Measurements from ENCODE around the gene ATAD2B.
"Not testable (repeated sequence)": the region's sequence is repeated elsewhere in the genome, so short reads cannot be mapped to it uniquely, and the experiment has no call there.

Gene ATAD2B

DNA sequence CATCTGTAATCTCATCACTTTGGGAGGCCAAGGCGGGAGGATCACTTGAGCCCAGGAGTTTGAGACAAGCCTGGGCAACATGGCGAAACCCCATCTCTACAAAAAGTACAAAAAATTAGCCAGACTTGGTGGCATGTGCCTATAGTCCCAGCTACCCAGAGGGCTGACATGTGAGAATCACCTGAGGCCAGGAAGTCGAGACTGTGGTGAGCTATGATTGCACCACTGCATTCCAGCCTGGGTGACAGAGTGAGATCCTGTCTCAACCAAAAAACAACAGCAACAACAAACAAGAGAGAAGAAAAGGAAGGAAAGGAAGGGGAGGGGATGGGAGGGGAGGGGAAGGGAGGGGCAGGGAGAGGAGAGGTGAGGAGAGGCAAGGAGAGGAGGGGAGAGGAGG lies 203.9 kb downstream of the ATAD2B start:
- DNase-seq = not testable (repeated sequence)

GRCh38 chr2:23722255-23722654 lies 204.7 kb downstream of the ATAD2B start:
- DNase-seq = no peak

DNA sequence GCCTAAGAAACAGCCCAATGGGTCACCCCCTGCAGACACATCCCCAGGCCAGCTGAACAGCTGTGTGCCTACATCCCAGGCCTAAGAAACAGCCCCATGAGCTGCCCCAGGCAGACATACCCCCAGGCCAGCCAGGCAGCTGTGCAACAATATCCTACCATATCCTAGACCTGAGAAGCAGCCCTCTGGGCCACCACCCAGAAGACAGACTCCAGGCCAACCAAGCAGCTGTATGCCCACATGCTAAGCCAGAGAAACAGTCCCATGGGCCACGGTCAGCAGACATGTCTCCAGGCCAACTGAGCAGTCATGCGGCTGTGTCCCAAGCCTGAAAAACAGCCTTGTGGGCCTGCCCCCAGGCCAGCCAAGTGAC lies 205.5 kb downstream of the ATAD2B start:
- no peak for DNase-seq

DNA sequence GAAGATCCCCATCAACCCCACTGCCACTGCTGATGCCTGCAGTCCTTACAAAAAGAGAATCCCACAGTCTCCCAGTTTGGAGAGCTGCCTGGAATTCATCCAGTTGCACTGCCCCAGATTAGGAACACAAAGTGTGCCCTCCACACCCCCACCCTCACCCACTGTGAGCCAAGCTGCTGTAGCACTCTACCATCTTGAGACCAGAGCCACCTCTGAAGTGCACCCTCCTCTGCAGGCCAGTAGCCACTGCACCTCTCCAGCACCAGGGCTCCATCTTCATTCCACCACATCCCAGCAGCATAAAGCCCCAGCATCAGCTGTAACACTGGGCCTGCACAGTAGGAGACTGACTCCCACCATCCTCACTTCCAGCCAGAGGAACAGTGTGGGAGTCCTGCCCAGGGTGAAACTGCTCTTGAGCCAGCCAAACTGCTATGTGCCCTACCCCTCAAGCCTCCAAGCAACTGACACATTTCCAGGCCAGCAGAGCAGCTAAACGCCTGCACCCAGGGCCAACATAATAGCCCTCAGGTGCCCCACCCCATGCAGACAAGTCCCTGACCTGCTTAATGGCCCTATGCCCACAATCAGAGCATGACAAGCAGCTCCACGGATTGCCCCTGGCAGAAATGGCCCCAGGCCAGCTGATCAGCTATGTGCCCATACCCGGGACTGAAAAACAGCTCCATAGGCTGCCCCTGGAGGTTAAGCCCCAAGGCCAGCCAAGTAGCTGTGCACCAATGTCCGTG lies 206.0 kb downstream of the ATAD2B start:
- no peak for DNase-seq

DNA sequence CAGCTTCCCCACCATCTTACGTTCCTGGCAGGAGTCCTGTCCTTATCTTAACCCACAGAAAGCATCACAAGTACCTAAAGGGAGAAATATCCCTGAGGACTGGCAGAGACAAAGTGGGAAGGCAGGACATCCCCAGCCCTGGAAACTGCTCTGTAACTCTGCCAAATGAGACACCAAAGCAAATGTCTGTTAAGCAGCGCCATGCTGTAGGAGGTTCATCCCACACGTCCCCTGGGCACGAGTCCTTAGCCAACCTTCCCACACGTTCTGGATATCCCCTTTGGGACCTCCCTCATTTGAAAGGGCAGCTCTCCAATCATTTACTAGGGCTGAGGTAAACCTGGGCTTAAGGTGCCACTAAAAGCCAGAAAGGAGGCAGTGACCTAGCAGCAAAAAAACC lies 207.2 kb downstream of the ATAD2B start:
- DNase-seq = no peak

- DNase-seq = no peak
Observed at GRCh38 chr2:23718931-23719700, 207.8 kb downstream of the ATAD2B start.

DNA sequence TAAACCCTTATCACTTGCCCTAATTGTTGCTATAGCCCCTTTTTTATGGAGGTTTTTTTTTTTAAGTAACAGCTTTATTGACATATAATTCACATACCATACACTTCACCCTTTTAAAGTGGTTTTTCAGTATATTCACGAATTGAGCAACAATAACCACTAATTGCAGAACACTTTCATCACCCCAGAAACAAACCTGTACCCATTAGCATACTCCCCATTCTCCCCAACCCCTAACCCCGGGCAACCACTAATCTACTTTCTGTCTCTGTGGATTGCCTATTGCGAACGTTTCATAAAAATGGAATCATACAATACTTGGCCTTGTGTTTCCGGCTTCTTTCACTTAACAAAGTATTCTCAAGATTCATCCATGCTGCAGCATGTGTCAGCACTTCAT lies 213.6 kb downstream of the ATAD2B start:
- no peak for DNase-seq

- DNase-seq = no peak
Observed at GRCh38 chr2:23712756-23713151, 214.2 kb downstream of the ATAD2B start.

GRCh38 chr2:23711979-23712755 lies 214.8 kb downstream of the ATAD2B start:
- no peak for DNase-seq

DNA sequence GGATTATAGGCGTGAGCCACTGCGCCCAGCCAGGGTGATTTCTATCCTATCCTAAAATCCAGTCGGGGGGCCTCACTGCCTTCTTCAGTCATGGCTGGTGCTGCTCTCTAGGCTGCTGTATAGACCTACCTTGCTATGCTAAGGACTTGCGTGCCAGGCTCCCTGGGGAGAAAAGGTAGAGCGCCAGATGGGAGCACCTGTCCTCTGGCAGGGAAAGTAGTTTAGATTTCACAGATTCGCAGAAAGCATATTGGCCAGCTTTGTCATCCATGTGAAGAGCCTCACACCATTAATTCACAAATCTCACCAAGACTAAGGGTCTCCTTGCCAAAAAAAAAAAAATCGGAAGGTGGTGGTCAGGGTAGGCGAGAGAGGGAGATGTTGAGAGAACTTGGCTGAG lies 217.6 kb downstream of the ATAD2B start:
- DNase-seq = no peak

- no peak for DNase-seq
Observed at GRCh38 chr2:23708771-23709170, 218.2 kb downstream of the ATAD2B start.

DNA sequence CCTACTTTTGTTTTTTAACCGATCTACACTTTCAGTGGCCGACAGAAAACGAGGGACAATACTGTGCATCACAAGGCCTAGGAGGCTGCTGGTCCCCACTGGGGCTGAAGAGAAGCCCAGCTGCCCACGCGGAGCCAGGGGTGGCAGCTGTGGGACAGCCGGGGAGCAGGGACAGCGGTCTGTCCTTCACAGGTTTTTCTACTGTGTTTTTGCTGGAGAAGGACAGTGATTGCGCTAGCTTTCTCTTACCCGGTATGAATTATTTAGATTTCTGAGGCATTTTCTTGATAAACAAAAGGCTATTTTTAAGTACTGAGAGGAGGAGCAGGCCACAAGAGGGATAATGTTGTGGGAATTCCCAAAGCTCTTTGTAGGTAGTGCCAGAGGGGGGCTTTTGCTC lies 219.8 kb downstream of the ATAD2B start:
- no peak for DNase-seq

GRCh38 chr2:23706613-23707078 lies 220.3 kb downstream of the ATAD2B start:
- DNase-seq = no peak

DNA sequence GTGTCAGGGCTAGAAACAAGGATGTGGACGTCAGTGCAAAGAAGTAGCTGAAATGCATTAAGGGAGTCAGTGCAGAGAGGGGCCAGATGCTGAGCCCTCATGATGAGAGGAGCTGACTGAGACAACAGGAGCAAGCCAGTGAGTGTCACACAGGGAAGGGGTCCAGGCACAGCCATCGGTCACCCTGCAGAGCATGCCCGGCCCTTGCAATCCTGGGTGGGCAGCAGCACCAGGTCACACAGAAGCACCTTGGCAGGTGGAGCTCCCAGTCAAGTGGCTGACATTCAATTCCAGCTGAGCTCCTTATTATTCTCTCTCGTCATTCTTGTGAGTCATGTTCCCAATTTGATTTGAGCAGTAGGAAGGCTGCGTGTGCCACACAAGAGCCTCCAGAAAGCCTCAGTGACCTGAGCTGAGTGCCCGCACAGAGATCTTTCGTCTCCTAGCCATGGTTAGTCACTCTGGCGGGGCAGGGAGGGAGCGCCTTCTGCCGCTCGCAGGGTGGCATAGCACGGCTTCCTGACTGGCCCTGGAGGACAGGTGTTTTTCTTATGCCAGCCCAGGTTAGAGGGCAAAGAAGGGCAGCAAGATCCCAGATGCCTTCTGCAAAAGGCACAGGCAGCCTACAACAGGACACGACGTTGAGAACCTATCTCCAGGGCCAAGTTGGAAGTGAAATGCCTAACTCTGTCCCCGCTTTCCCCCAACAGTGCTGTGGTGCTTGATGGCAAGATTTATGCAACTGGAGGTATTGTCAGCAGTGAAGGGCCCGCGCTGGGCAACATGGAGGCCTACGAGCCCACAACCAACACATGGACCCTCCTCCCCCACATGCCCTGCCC lies 220.9 kb downstream of the ATAD2B start:
- DNase-seq = no peak

GRCh38 chr2:23703583-23704385 lies 223.1 kb downstream of the ATAD2B start:
- no peak for DNase-seq

DNA sequence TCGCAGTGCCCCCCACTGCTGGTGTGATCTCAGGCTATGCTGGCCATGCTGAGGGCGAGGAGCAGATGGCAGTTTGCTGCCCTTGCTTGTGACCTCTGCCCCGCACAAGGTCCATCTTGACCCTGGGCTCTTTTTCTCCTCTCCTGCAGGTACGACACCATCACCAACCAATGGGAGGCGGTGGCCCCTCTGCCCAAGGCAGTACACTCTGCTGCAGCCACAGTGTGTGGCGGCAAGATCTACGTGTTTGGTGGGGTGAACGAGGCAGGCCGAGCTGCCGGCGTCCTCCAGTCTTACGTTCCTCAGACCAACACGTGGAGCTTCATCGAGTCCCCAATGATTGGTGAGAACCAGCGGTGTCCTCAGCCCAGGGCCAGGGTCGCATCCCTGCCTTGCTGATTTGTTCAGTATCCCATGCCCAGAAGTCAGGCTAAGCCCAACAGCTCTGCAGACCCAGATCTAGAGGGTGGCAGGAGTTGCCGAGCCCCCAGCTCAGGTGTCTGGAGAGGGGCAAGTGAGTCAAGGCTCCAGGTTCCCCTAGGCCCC lies 223.8 kb downstream of the ATAD2B start:
- DNase-seq = no peak

DNA sequence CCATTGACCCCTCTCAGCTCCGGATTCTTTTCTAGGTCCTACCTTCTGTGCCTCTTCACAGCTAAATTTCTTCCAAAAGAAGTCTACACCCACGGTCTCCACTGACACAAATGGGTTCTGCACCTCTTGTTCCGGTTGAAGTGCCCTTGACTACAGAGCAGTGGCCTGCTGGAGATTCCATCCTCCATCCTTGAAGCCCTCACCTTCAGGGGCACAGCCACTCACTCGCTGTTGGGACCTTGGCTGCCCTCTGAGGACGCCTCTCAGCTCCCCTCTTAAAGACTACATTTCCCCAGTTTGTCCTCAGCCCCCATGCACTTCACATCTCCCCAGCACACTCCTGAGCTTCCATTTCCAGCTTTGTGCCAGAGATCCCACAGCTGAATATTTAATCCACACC lies 226.3 kb downstream of the ATAD2B start:
- no peak for DNase-seq

DNA sequence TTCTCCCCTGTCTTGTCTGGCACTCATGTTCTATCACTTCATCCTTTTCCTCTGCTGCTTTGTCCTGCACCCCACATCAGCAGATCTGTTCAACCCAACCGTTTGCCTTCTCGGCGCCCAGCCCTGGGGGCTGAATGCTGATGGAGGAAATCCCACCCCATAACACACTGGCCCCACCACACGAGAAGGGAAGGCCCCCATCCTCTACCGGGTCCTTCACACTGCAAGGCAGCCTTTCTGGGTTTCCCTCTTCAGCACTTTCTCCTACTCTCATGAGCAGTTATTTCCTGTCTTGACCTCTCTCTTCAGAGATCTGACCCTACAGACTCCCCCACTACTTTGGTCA lies 227.4 kb downstream of the ATAD2B start:
- DNase-seq = no peak

DNA sequence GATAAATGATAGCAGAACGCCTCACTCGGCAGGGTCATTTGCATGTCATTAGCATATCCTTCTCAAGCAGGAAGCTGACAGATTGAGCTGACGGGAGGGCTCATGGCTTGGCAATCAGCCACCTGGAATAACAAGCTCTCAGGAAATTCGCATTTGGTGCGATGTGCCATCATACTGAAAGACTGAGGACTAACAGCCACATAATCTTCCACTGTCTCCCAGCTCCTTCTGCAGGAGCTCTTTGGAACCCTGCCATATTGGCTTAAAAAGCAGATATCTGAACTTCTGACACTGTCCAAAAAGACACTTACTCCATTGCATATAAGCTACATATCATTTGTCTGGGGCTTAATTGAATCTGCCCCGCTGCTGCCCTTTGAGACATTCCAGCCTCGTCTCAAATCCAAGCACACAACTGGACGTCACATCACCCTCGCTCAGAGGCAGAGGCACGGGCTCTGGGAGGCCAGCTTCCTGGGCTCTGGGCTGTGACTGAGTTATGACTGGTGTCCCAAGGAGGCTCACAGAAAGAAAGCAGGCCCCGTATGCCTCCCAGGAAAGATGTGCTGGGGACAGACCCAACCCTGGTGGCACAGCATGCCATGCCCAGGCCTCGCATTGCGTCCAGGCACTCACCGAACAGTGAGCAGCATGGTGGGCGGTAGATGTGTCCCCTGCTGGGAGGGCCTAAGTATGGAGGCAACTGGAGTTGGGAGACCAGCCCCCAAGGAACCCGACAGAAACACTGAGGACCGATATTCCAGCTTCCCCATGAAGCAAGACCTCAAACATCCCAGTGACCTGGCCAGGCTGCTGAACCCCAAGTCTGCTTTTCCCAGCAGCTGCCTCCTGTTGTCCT lies 228.0 kb downstream of the ATAD2B start:
- no peak for DNase-seq

All from DMS53 (cell line).